Fibroblast of mammary gland (primary cell): Measurements from ENCODE around the gene CLCN4.

Source experiments
- DNase-seq: peaks from one replicate; pipeline ENCODE4 v3.0.0-alpha.2; 2010; ENCODE audit warnings: low read depth
- H3K4me3 ChIP-seq: 2 replicates; pipeline ENCODE4 v1.5.1; 2011; ENCODE audit warnings: low read depth, mild to moderate bottlenecking, low read length, moderate library complexity; ENCODE audit not compliant: control insufficient read depth
- TF ChIP-seq, protein P1 (sequence below): conservative IDR thresholded peaks from 2 replicates; pipeline ENCODE4 v1.5.1; 2011; ENCODE audit warnings: low read depth, low read length, inconsistent platforms; ENCODE audit not compliant: control insufficient read depth, insufficient read depth

The CLCN4 gene

GRCh38 chrX:10235851-10236250 lies 79.1 kb downstream of the CLCN4 start:
- peak; percentile 91 for DNase-seq
- TF ChIP-seq, protein P1, sequence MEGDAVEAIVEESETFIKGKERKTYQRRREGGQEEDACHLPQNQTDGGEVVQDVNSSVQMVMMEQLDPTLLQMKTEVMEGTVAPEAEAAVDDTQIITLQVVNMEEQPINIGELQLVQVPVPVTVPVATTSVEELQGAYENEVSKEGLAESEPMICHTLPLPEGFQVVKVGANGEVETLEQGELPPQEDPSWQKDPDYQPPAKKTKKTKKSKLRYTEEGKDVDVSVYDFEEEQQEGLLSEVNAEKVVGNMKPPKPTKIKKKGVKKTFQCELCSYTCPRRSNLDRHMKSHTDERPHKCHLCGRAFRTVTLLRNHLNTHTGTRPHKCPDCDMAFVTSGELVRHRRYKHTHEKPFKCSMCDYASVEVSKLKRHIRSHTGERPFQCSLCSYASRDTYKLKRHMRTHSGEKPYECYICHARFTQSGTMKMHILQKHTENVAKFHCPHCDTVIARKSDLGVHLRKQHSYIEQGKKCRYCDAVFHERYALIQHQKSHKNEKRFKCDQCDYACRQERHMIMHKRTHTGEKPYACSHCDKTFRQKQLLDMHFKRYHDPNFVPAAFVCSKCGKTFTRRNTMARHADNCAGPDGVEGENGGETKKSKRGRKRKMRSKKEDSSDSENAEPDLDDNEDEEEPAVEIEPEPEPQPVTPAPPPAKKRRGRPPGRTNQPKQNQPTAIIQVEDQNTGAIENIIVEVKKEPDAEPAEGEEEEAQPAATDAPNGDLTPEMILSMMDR: no peak
- H3K4me3 ChIP-seq: no peak overlapping the region

- no peak overlapping the region for H3K4me3 ChIP-seq
- TF ChIP-seq, protein P1: no peak
- no peak for DNase-seq
These were observed 80.5 kb downstream of the CLCN4 start for GRCh38 chrX:10237241-10237640.

- H3K4me3 ChIP-seq: no peak overlapping the region
- TF ChIP-seq, protein P1: no peak
- DNase-seq: peak; percentile 83
These were observed 82.9 kb downstream of the CLCN4 start for GRCh38 chrX:10239611-10240064.

DNA sequence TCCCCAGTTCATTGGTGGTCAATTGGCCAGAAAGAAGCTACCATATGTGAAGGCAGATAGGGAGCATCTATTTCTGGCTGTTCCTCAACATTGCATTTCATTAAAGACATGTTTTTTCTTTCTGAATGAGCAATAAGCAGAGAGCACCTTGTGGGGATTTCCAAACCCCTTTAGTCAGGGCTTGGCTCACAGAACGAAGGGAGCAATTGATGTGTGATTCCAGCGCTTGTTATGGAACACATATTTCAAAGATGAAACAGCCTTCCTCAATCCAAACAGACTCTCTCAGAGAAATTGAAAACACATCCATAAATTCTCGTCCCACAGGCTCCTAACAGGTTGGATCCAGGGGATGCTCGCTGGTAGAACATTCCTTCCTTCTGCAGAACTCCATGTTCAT lies 84.1 kb downstream of the CLCN4 start:
- H3K4me3 ChIP-seq: no peak overlapping the region
- TF ChIP-seq, protein P1: no peak
- DNase-seq: peak; percentile 94

GRCh38 chrX:10242026-10242425 lies 85.3 kb downstream of the CLCN4 start:
- H3K4me3 ChIP-seq: no peak overlapping the region
- TF ChIP-seq, protein P1: no peak
- DNase-seq: no peak

- TF ChIP-seq, protein P1: no peak
- H3K4me3 ChIP-seq: no peak overlapping the region
- no peak for DNase-seq
These were observed 86.3 kb downstream of the CLCN4 start for GRCh38 chrX:10243106-10243505.
